Inferior parietal cortex (tissue), 1 donor: ENCODE results near the gene RIPPLY3.

Experiments used
- DNase-seq: peaks from one replicate; pipeline ENCODE4 v3.0.0-alpha.2; 2016; ENCODE audit errors: extremely low spot score

The RIPPLY3 gene, protein sequence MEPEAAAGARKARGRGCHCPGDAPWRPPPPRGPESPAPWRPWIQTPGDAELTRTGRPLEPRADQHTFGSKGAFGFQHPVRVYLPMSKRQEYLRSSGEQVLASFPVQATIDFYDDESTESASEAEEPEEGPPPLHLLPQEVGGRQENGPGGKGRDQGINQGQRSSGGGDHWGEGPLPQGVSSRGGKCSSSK

DNA sequence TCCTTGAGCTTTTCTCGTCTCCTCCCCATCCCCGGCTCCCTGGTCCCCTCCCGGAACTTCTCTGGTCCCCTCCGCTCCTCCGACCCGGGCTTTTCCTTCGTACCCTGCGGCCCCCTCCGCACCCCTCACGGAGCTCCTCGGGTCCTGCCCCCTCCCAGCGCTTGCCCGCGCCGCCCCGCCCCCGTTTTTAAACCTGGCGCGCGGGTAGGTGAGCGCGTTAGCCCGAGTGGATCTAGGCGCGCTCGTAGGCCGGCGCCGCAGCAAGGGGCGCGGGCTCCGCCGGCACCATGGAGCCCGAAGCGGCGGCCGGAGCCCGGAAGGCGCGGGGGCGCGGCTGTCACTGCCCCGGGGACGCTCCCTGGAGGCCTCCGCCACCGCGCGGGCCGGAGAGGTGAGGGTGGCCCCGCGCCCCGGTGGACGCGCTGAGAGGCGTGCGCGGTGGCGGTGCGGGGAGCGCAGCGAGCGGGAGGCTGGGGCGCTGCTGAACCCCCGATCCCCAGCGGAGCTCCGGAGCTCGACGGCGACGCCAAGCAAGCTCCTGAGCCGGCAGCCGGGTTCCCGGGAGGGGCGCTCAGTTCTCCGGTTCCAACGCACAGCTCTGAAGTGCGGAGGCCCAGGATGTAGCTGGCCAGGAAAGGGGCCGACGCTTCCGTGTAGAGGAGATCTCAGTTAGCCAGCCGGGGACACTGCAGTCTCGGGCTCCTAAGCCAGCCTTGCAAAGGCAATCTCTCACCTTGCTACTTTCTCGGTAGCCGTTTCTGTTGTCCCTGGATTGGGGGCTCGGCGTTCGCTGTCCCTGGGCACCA, at the start of gene RIPPLY3:
TSS of gene RIPPLY3 (plus strand) at position 217 of the 806 bp plus-strand sequence. CDS start at position 288, 71 bp downstream.
- DNase-seq: no peak

DNA sequence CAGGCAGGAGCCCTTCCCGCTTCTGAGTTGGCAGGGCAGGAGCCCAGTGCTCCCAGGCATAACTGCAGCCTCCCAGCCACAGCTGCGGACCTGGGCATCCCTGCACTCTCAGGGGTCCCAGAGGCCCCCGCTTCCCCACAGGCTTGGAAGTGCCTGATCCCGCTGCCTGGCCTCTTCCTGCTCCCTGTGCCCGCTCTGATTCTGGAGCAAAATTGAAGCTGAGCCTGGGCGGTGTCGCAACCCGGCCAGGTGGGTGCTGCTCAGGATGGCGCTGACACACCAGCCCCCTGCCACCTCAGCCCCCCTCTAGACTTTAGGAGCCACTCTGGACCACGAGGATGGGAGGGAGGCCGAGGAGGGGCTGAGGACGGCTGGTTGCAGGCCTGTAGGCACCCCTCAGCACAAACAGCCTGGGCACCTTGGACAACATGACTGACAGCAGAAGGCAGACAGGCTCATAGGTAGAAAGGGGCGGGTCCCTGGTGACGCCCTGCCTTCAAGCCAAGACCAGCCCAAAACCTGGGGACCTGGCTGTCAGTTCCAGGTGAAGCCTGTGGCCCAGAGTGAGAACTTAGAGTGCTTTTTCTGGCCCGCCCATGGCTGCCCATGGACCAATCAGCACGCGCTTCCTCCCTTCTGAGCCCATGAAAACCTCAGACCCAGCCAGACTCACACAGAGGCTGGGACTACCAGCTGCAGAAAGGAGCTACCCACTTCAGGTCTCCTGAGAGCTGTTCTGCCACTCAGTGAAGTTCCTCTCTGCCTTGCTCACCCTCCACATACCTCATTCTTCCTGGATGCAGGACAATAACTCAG, 47.3 kb upstream of the RIPPLY3 start:
- DNase-seq: no peak

DNA sequence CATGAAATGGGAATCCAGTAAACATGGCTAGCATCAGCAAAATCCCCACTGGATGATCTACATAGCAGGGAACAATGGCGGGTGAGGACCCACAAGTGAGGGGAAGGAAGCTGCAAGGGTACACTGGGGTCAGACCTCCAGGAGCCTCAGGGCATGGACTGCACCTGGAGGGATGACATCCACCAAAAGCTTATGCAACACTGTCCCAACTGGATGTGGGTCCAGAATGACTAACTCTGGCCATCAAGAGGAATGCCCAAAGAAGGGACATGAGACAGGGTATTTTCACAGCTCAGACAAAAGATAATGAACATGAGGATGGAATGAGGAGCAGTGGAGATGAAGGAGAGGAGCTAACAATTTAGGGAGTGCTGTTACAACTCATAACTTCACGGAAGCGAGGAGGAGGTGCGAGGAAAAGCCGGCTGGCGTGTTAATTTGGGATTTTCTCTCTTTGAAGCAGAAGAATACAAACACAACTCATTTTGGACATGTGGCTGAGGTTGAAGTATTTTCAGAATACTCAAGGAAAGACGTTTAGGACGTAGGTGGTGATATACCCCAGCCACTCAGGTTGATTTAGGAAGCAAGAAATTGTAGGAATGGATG, 45.7 kb upstream of the RIPPLY3 start:
- DNase-seq: peak; percentile 36

DNA sequence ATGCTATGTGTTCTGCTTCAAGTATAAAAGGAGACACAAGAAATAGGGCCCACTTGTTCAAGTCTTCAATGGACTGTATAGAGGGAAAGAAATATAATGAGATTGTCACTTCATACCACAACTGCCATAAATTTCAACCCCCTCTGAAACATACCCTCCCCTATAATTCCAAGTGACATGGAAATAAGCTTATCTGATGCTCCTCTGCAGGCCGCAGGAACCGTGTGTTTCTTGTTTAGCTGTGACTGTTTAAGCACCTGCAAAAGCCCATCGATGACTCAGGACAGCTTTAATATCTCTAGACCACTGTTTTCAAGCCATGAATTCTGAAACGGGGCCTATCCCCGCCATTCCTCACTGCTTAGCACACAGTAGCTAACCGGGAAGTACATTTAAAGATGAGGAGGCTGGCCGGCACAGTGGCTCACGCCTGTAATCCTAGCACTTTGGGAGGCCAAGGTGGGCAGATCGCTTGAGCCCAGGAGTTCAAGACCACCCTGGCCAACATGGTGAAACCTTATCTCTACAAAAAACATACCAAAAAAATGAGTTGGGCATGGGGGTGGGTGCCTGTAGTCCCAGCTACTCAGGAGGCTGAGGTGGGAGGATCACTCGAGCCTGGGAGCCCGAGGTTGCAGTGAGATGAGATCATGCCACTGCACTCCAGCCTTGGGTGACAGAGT, 44.3 kb upstream of the RIPPLY3 start:
- DNase-seq: no peak

DNA sequence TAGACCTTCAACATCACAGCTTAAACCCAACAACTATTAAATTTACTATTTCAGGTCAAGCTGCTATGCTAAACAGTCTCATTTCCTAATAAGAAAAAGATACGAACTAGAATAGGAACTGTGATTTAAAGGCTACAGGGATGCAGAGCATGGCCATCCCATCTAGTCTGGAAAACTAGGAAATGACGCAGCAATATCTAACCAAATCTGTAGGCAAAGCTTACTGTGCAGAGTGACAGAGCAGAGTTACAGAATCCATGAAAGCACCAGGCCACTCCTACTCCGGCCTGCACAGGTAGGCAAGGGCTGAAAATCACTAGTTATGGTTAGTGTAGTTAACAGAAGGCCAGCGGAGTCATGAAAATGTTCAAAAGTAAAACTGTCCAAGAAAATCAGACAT, 42.1 kb upstream of the RIPPLY3 start:
- DNase-seq: no peak

DNA sequence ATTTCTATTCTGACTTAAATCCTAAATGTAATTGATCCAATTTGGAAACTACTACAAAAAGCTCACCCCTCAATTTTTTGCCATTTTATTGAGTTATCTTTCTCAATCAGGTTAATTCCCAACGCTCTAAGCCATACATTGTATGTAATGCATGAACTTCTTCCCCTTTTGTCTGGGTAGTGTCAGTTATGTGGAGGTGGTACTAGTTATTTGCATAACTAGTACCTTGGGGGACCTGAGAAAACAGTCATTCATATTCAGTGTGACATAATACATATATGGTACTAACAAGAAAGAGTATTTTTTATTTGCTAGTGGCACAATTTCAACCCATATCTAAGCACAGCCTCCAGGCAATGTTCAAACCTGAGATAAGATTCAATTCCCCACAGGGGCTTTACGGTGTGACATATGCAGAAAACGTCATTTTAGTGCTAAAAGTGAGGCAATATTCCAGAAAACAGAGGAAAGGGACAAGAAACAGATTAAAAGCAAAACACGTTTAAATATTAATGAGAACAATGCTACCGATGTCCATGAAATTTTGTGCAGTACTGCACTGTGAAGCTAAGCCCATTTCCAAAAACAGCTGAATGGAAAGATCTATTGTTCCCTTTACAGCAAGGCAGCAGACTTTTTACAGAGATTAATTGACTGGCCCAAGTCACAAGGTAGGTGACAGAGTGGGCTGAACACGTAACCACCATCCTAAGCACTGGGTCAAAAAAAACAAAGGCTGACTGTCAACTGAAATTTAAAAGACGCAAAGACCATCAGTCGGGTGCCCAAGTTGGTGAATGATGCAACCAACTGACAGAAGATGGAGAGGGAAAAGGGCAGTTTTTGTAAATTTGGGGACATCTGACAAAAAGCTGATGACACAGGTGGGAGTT, 41.4 kb upstream of the RIPPLY3 start:
- DNase-seq: no peak

DNA sequence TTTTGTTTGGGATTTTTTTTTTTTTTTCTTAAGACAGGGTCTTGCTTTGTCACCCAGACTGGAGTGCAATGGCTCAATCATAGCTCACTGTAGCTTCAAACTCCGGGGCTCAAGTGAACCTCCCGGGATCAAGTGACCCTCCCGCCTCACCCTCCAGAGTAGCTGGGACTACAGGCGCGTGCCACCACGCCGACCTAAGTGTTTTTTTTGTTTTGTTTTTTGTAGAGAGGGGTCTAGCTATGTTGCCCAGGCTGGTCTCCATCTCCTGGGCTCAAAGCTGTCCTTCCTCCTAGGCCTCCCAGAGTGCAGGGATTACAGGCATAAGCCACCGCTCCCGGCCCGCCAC, 40.8 kb upstream of the RIPPLY3 start:
- DNase-seq: no peak

DNA sequence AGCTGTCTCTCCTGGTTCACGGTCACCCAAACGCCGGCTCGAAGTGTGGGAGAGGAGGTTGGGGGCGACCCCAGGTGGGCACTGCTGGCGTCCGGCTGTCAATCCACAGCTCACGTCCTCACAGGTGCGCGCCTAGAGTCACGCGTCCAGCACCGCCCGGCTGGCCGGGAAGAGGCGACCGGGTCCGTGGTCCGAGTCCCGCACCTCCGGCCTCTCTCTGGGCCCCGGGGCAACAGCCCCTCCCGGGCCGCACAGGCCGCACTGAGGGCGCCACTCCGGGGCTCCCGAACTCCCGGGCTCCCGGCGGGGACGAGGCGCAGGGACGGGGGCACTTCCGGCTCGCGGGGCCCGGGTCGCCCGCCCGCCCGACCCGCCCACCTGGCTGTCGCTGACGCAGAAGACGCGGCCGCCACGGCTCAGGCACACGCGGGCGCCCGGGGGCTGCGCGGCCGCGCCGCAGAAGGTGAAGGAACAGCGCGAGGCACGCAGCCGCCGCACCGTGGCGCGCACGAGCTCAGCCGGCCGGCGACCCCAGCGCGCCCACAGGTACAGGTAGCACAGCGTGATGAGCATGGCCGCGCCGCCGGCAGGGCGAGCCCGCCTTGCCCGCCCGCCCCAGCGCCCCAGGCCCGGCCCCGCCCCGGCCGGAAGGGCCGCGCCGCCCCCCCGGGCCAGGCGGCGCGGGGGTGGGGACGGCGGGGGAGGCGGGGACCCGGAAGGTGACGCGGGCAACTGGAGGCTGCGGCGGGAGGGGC, 40.3 kb upstream of the RIPPLY3 start, which contains the start of gene HLCS:
TSS of gene HLCS (minus strand) at position 604 of the 755 bp plus-strand sequence. CDS start at position 573, 31 bp downstream.
- no peak for DNase-seq

DNA sequence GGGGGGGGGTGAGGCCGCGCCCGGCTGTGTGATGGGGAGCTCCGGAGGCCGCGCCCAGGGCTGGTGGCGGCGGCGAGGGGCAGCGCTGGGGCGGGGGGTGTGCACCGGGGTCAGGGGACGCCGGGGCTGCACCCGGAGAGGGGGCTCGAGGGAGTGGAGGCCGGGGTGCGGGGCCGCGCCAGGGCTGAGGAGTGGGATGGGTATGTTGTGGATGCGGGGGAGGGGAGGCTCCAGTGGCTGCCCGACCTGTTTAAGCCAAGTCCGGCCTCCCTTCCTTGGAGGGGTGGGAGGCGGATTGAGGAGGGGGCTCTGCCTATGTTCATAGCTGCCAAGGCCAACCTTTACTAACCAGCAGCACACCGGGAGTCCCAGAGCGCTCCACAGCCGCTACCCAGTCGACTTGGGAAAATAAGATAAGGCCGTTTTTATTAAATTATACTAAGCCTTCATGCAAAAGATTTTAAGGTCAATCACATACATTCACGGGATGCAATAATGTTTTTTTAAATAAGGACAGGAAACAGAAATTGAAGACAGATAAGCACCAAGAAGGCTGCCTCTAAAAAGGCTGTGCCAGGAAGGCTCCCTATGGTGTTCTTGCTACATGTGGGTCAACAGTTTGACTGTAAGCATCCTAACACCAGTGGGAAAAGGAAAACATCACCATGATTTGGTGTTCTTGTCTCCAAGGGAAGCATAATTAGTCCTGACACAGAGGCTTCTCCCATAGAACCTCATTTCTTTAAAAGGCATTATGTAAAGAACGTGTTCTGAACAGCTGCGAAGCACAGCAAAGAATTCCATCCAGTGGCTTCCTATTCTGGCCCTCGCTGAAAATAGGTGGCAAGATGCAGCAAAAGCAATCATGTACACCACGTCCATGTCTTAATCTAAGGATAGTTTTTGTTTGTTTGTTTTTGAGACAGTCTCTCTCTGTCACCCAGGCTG, 39.4 kb upstream of the RIPPLY3 start:
- DNase-seq: peak; percentile 44

DNA sequence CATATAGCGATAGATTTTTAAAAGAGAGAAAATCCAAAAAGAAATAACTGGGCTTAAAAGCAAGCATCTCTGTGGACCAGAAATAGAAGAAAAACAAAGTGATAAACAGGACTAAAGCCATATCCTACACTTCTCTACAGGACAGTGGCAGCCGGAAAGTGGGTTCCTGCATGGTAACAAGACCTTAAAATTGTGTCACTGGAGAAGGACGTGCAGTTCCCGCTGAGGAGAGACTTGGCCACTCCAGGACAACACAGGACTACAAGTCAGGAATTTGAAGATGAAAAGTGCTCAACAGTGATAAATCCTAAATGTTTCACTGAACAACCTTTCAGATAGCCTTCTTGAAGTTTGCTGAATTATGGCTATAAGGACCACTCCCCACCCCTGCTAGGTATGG, 38.1 kb upstream of the RIPPLY3 start:
- DNase-seq: no peak

DNA sequence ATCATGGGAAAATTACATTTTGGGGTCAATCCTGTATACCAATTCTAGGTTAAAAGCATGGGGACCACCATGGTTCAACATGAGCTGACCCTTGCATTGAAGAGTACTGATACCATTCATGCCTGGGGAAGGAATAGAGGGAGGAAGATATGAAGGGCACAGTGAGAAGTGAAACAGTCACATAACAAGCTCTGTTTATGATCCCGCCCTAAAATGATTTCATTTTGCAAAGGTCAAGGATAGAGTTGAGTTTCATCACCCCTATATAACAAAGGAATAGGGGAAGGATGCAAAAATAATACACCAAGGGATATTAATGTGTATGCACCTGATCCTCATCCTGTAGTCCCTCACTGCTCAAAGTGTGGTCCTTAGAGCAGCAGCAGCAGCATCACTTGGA, 37.5 kb upstream of the RIPPLY3 start:
- DNase-seq: no peak

DNA sequence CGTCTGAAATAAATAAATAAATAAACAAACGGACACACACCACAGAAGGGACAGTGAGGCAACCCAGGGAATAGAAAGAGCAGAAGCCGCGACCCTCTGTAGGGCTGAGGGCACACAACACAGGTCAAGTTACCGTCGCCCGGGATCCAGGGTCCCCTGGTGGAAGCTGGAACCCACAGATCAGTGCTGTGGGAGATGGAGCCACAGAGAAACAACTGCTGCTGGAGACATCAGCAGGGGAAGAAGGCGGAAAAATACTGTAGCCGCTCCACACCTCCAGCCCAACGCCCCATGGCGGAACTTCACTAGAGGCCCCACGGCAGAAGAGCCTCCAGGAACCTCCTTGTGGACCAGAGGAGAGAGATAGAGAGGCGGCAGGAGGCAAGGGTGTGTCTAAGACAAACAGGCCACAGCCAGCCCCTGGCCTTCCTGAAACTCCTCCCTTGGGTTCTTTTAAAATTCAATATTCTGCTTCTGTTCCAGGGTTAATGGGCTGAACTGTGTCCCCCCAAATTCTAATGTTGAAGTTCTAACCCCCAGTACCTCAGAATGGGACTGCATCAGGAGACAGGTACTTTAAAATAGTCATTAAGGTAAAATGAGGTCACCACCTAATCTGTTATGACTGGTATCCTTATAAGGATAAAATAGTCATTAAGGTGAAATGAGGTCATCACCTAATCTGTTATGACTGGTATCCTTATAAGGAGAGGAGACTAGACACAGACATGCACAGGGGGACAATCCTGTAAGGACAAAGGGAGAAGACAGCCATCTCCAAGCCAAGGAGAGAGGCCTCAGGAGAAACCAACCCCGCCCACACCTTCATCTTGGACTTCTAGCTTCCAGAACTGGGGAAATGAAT, 32.3 kb upstream of the RIPPLY3 start:
- no peak for DNase-seq

DNA sequence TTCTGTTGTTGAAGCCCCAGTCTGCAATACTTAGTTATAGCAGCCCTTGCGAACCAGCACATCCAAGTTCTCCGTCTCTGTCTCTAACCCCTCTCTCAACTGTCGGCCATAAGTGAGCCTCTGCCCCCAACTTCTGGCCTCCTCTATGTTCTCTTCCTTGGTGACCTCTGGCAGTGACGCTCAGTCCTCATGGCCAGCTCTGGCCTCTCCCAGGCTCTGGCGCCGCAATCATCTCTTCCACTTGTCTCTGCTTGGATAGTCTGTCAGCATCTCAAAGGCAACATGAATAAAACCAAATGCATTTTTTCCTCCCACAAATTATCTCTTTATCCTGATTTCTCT, 31.7 kb upstream of the RIPPLY3 start:
- no peak for DNase-seq

DNA sequence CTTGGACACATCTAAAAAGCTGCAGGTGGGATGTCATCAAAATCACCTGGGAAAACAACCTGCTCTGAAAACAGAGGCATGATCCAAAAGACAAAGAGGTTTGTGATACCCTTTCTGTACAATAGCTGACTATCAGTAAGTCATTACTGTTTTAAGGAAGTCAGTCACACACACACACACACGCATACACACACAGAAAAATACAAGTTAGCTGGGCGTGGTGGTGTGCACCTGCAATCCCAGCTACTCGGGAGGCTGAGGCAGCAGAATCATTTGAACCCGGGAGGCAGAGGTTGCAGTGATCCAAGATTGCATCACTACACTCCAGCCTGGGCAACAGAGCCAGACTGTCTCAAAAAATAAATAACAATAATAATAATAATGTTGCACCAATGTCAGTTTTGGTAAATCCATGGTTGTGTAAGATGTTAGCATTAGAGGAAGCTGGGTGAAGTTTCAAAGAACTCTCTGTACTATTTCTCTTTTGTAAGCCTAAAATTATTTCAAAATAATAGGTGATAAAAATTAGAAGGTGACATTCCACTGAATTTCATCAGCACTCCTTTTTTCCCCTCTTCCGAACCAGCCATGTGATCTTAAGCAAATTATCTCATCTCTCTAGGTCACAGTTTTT, 30.2 kb upstream of the RIPPLY3 start:
- no peak for DNase-seq

DNA sequence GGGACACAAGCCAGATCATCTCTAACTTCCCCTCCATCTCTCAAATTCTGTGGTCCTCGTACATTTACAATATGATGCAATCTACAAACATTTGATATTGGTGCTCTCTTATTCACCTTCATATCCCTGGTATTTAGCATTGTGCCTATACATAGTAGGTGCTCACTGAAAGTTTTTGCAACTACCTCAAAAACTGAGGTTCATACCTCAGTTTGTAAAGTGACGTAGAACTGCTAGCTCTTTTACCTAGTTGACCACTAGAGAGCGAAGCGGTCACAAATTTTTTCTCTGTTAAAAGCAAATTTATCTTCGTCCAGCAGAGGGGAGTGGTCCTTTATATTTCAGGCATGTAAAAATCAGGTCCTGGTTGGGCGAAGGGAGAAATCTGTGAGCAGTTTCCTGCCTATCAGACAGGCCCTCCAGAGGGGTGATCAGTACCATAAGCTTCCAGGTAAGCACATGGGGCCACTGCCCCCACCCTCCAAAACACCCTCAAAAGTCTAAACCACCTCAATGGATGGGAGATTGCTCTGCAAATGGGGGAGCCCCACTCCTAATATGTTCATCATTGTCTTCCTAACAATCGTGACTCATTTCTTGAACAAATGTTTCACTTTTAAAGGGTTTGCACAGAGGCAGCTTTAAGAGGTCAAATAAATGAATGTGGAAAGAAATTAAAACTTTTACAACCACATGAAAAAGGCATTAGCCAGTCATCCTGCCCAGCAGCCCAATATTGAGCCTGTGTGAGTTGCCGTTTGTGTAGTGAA, 29.4 kb upstream of the RIPPLY3 start:
- peak; percentile 62 for DNase-seq

DNA sequence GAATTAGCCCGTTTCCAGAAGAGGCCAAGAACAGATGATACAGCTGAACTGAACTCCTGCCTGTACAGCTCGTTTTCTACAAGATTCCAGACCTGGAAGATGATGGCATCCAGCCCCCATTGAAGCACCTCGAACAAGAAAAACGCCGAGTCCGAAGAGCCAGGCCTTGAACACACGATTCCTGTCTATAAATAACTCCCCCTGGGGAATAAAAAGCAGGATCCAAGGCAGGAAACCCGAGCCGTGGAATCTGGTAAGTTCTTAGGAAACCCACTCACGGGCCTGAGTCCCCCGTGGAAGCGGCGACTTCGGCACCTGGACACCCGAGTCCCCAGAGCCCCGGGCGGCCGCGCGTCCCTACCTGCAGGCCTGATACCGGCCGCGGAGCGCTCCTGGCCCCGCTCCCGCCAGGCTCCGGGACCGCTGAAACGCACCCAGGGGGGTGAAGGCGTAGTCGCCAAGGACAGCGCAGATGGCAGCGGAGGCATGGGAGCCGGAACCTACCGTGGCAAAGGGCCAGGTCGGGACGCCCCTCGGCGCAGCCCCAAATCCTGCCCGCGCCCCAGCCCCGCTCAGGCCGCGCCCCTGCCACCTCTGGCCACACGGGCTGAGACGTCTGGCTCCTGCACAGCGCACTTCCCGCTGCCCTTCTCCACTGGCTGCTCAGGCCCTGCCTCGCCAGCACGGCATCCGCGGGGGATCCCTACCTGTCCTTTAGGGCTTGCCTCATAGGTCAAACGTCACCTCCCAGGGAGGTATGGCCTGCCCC, 26.0 kb upstream of the RIPPLY3 start:
- no peak for DNase-seq
